Neuronal stem cell (in vitro differentiated cells): ENCODE results near the gene FAM32A.
"Not testable (repeated sequence)": the region's sequence is repeated elsewhere in the genome, so short reads cannot be mapped to it uniquely, and the experiment has no call there.

Experiments used
- DNase-seq: peaks from one replicate; pipeline ENCODE4 v3.0.0-alpha.2; 2013; ENCODE audit warnings: low spot score
- H2AFZ ChIP-seq: one replicate; pipeline ENCODE4 v1.6.1; 2013; ENCODE audit warnings: mild to moderate bottlenecking, low read length, inconsistent platforms
- H2AK5ac ChIP-seq: 2 replicates; pipeline ENCODE4 v1.6.1; 2013; ENCODE audit warnings: low read depth, mild to moderate bottlenecking, inconsistent platforms, low read length, moderate library complexity, mixed read lengths
- H2BK120ac ChIP-seq: 2 replicates; pipeline ENCODE4 v1.6.1; 2013; ENCODE audit warnings: low read depth, mild to moderate bottlenecking, inconsistent platforms, low read length, moderate library complexity, mixed read lengths
- H2BK12ac ChIP-seq: one replicate; pipeline ENCODE4 v1.6.1; 2013; ENCODE audit warnings: low read length, inconsistent platforms
- H2BK15ac ChIP-seq: 2 replicates; pipeline ENCODE4 v1.6.1; 2013; ENCODE audit warnings: mild to moderate bottlenecking, low read length, inconsistent platforms, mixed read lengths
- H2BK5ac ChIP-seq: one replicate; pipeline ENCODE4 v1.6.1; 2013; ENCODE audit warnings: inconsistent platforms, mild to moderate bottlenecking, low read length, moderate library complexity
- H3K14ac ChIP-seq: one replicate; pipeline ENCODE4 v1.6.1; 2013; ENCODE audit warnings: low read length, inconsistent platforms
- H3K18ac ChIP-seq: 2 replicates; pipeline ENCODE4 v1.6.1; 2013; ENCODE audit warnings: low read length, inconsistent platforms
- H3K23ac ChIP-seq: 2 replicates; pipeline ENCODE4 v1.6.1; 2013; ENCODE audit warnings: low read depth, mild to moderate bottlenecking, mixed read lengths, low read length, inconsistent platforms; ENCODE audit not compliant: poor library complexity
- H3K27ac ChIP-seq: replicated peaks from 3 replicates; pipeline ENCODE4 v1.5.1; 2013; ENCODE audit warnings: low read length, inconsistent platforms
- H3K27me3 ChIP-seq, 3 experiments: 2 replicates each; pipeline ENCODE4 v1.6.1; 2013; ENCODE audit warnings: low read length in 3 of 3, mild to moderate bottlenecking in 2 of 3, inconsistent platforms in 1 of 3, low read depth in 1 of 3, mixed read lengths in 1 of 3, moderate library complexity in 1 of 3; ENCODE audit not compliant: control insufficient read depth in 3 of 3, insufficient read depth in 3 of 3
- H3K36me3 ChIP-seq, 2 donors: replicated peaks in 1 of 2; 2 replicates each; pipeline ENCODE4 v1.6.1; 2013; ENCODE audit warnings: low read length in 2 of 2; ENCODE audit not compliant: control insufficient read depth in 2 of 2, insufficient read depth in 2 of 2
- H3K4ac ChIP-seq: 2 replicates; pipeline ENCODE4 v1.6.1; 2013; ENCODE audit warnings: inconsistent platforms, mild to moderate bottlenecking, low read length, moderate library complexity
- H3K4me1 ChIP-seq, 2 donors: 1 replicate in 1 of 2; 2 replicates in 1 of 2; pipeline ENCODE4 v1.6.1; 2013; ENCODE audit warnings: low read length in 2 of 2, low read depth in 1 of 2; ENCODE audit not compliant: control insufficient read depth in 2 of 2, insufficient read depth in 1 of 2
- H3K4me2 ChIP-seq: one replicate; pipeline ENCODE4 v1.6.1; 2013; ENCODE audit warnings: mild to moderate bottlenecking, low read length, inconsistent platforms; ENCODE audit not compliant: insufficient read depth, poor library complexity, severe bottlenecking
- H3K4me3 ChIP-seq, 2 donors: 2 replicates each; pipeline ENCODE4 v1.5.1; 2013; ENCODE audit warnings: low read length in 2 of 2, mild to moderate bottlenecking in 2 of 2, inconsistent platforms in 1 of 2, moderate library complexity in 1 of 2
- H3K79me1 ChIP-seq: one replicate; pipeline ENCODE4 v1.6.1; 2013; ENCODE audit warnings: low read depth, mild to moderate bottlenecking, inconsistent platforms, low read length, moderate library complexity
- H3K9ac ChIP-seq: one replicate; pipeline ENCODE4 v1.6.1; 2013; ENCODE audit warnings: mild to moderate bottlenecking, low read depth, low read length, inconsistent platforms; ENCODE audit not compliant: poor library complexity
- H3K9me3 ChIP-seq, 2 donors: replicated peaks in 1 of 2; 2 replicates each; pipeline versions ENCODE3 to v1.6.1; 2013; ENCODE audit warnings: low read length in 2 of 2, mild to moderate bottlenecking in 2 of 2, inconsistent platforms in 1 of 2, low read depth in 1 of 2, mixed read lengths in 1 of 2, moderate library complexity in 1 of 2; ENCODE audit not compliant: control insufficient read depth in 2 of 2, insufficient read depth in 1 of 2
- H4K8ac ChIP-seq: one replicate; pipeline ENCODE4 v1.6.1; 2013; ENCODE audit warnings: low read depth, mild to moderate bottlenecking, inconsistent platforms, low read length, moderate library complexity
- H4K91ac ChIP-seq: one replicate; pipeline ENCODE4 v1.6.1; 2013; ENCODE audit warnings: low read length, low read depth, mild to moderate bottlenecking, inconsistent platforms; ENCODE audit not compliant: poor library complexity
- WGBS, 2 donors: extraction: QIAGEN DNeasy Blood & Tissue Kit; methylation state at CpG; one replicate each; pipeline ENCODE4 v1.1.7; 2013; ENCODE audit warnings: missing lambda C conversion rate in 2 of 2, mixed read lengths in 1 of 2; ENCODE audit not compliant: insufficient read length in 2 of 2, insufficient replicate concordance in 1 of 2; ENCODE audit errors: extremely low coverage in 2 of 2; 5-methylcytosine and 5-hydroxymethylcytosine counted together

FAM32A gene

GRCh38 chr19:16175954-16176353, 9.3 kb upstream of the FAM32A start:
- H3K79me1 ChIP-seq = no peaks in the 10 kb centered on the region
- H3K9me3 ChIP-seq = peaks cover 0 to 2% of the 10 kb centered on the region in 2 donors
- H3K27ac ChIP-seq = no peak overlapping the region
- no peak overlapping the region for H2BK12ac ChIP-seq
- H3K4me1 ChIP-seq = no peaks in the 10 kb centered on the region
- H4K8ac ChIP-seq = no peak overlapping the region
- no peaks in the 10 kb centered on the region for H3K27me3 ChIP-seq
- no peak overlapping the region for H2BK5ac ChIP-seq
- H2BK120ac ChIP-seq = no peak overlapping the region
- no peak for DNase-seq
- no peak overlapping the region for H2BK15ac ChIP-seq
- no peak overlapping the region for H3K4me2 ChIP-seq
- H3K23ac ChIP-seq = no peak overlapping the region
- no peak overlapping the region for H4K91ac ChIP-seq
- no peak overlapping the region for H3K4me3 ChIP-seq
- no peak overlapping the region for H2AFZ ChIP-seq
- H2AK5ac ChIP-seq = no peak overlapping the region
- H3K9ac ChIP-seq = no peak overlapping the region
- H3K18ac ChIP-seq = no peak overlapping the region
- H3K14ac ChIP-seq = no peak overlapping the region
- no CpG with 5 or more reads among the region's 2 CpGs for WGBS, 2 donors
- no peaks in the 10 kb centered on the region for H3K36me3 ChIP-seq
- no peak overlapping the region for H3K4ac ChIP-seq

- not testable (repeated sequence) for H3K4me1 ChIP-seq, DNase-seq, H3K14ac ChIP-seq, H3K4me3 ChIP-seq, H2AK5ac ChIP-seq, H3K9ac ChIP-seq, H2BK5ac ChIP-seq, H4K91ac ChIP-seq, H3K9me3 ChIP-seq, H4K8ac ChIP-seq, H3K18ac ChIP-seq, H3K27ac ChIP-seq, H2BK120ac ChIP-seq, H3K4me2 ChIP-seq, H2BK12ac ChIP-seq, H2AFZ ChIP-seq, H3K23ac ChIP-seq, H3K27me3 ChIP-seq, H3K36me3 ChIP-seq, H3K4ac ChIP-seq, H2BK15ac ChIP-seq, H3K79me1 ChIP-seq
- whole genome bisulfite sequencing, 2 donors = no CpG with 5 or more reads among the region's 5 CpGs
Measured at GRCh38 chr19:16178866-16179265, 6.3 kb upstream of the FAM32A start.

- H3K9ac ChIP-seq = no peak overlapping the region
- H3K4ac ChIP-seq = no peak overlapping the region
- no peak overlapping the region for H3K4me3 ChIP-seq
- no peak overlapping the region for H2BK15ac ChIP-seq
- H3K27ac ChIP-seq = no peak overlapping the region
- no peak overlapping the region for H3K14ac ChIP-seq
- WGBS, 2 donors = no CpG with 5 or more reads among the region's 4 CpGs
- H2BK5ac ChIP-seq = no peak overlapping the region
- no peak overlapping the region for H2AFZ ChIP-seq
- H4K91ac ChIP-seq = no peak overlapping the region
- no peak overlapping the region for H3K18ac ChIP-seq
- no peak overlapping the region for H2AK5ac ChIP-seq
- no peaks in the 10 kb centered on the region for H3K9me3 ChIP-seq
- H3K4me2 ChIP-seq = no peak overlapping the region
- H3K27me3 ChIP-seq = no peaks in the 10 kb centered on the region
- H2BK120ac ChIP-seq = no peak overlapping the region
- DNase-seq = no peak
- no peaks in the 10 kb centered on the region for H3K79me1 ChIP-seq
- H3K23ac ChIP-seq = no peak overlapping the region
- no peak overlapping the region for H2BK12ac ChIP-seq
- H3K4me1 ChIP-seq = no peaks in the 10 kb centered on the region
- no peak overlapping the region for H4K8ac ChIP-seq
- H3K36me3 ChIP-seq = no peaks in the 10 kb centered on the region
Measured at GRCh38 chr19:16180611-16181010, 4.6 kb upstream of the FAM32A start.

- Histone ChIP-seq H3K4me3 (peak overlapping the region; percentile 56 to 70), H3K4me2 (peak overlapping the region; percentile 58), H3K9me3 (no peaks in the 10 kb centered on the region), H2AFZ (peak overlapping the region; percentile 84), H3K27me3 (no peaks in the 10 kb centered on the region), H2BK5ac (no peak overlapping the region), H3K23ac (no peak overlapping the region), H4K8ac (peak overlapping the region; percentile 52), H2BK120ac (no peak overlapping the region), H3K9ac (no peak overlapping the region), H3K27ac (no peak overlapping the region), H3K18ac (no peak overlapping the region), H3K36me3 (peaks cover 16 to 30% of the 10 kb centered on the region in 2 donors), H2BK15ac (no peak overlapping the region), H4K91ac (no peak overlapping the region), H3K4me1 (no peaks in the 10 kb centered on the region), H3K4ac (no peak overlapping the region), H2AK5ac (no peak overlapping the region), H2BK12ac (no peak overlapping the region), H3K14ac (no peak overlapping the region), H3K79me1 (peaks cover 6% of the 10 kb centered on the region)
- WGBS, 2 donors = no CpG with 5 or more reads among the region's 18 CpGs
- DNase-seq = no peak
Measured at GRCh38 chr19:16184665-16185122, 516 bp upstream of the FAM32A start.
